GM21367 (cell line): ENCODE results near the gene GPR68.

ENCODE experiments used
- ATAC-seq: cut with Tn5 transposase; IDR thresholded peaks from one replicate; pipeline ENCODE4 v1.9.1; 2021; ENCODE audit not compliant: unreplicated experiment

The GPR68 gene

DNA sequence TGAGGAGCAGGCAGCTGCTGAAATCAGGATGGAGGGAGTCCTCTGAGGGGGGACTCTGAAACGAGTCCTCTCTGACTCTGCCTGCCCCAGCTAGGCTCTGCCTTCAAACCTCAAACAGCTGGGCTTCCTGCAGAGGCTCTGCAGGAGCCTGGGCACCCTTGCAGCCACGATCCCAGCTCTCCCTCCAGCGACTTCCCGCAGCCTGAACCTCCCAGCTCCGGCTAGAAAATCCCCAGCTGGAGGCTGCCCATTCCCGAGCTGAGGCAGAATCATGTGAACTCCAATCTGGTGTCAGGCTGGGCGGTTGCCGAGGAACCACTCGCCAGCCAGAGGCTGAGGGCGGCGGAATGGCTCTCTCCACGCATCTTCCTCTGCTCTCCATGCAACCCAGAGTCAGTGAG is at the start of gene GPR68:
Gene GPR68 (minus strand): TSS at position 204 of the 401 bp plus-strand sequence. CDS start 9,654 bp downstream, outside the sequence.
- ATAC-seq = no peak

GRCh38 chr14:91294153-91294552 is 49.6 kb upstream of the GPR68 start:
- no peak for ATAC-seq

GRCh38 chr14:91293281-91293680 is 48.8 kb upstream of the GPR68 start:
- no peak for ATAC-seq

- ATAC-seq = no peak
Measured at GRCh38 chr14:91292491-91292890, 48.0 kb upstream of the GPR68 start.

GRCh38 chr14:91291786-91292405 is 47.4 kb upstream of the GPR68 start:
- no peak for ATAC-seq

GRCh38 chr14:91290986-91291385 is 46.5 kb upstream of the GPR68 start:
- no peak for ATAC-seq

DNA sequence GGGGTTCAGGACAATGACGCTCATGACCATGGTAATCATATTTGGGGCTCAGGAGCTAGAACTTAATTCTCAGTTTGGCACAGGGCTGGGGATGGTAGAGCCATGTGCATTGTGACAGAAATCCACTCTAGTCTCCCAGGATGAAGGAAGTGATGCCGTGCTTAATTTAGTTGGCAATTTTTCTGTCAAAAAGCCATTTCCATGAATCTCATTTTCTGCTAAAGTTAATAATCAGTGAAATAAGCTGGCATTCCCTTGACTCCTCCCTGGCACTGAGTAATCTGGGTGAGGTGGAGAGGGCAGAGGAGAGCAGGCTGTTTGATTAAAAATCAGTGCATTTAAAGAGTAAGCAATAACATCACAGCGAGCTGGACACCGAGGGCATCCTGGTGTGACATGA is 45.0 kb upstream of the GPR68 start:
- ATAC-seq = no peak

DNA sequence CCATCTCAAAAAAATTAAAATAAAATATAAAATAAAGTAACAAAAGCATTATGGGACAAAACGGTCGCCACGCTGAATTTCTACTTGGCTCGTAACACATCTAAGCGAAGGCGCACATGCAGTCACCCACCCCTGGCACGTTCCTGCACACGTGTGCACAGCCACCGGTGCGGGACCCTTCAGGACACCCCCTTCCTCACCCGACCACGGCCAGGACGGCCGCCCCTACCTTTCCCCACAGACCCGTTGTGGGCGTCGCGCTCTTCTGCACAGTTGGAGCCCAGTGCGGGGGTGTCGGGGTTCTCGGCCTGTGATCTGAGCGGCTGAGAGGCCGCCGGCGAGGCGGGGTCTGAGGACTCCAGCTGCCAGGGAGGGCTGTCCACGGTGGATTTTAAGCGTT is 44.4 kb upstream of the GPR68 start:
- no peak for ATAC-seq

- no peak for ATAC-seq
Measured at GRCh38 chr14:91286530-91286937, 42.0 kb upstream of the GPR68 start.

DNA sequence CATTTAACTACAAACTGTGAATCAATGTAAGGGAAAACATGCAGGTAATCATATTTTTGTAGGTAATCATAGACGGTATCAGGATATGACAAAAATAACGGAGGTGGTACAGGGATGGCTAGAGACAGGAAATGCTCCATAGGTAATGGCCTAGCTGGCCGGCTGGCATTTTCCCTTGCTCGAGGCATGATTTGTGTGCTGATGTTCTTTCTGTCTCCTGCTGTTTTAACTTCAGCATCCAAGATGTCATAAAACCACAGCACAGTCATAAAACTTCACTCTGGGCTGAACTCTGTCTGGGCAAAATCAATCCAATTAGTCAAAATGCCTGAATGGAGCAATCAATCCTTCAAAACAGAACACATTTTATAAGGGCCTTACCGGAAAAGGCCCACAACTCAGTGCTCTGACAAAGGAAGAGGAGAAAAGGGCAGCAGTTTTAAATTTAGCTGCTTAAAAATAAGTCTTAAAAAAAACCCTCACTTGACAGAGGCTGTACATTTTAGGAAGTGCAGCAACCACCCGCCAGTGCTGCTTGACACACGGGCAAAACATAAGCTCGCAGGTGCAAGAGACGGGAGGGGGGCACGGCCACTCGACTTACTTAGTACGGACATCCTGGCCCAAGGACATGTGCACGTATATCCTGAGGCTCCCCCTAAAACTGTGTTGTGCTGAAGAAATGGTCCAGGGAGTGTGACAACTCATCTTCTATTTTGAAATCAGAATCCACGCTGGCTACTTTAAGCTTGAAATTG is 40.5 kb upstream of the GPR68 start:
- no peak for ATAC-seq

DNA sequence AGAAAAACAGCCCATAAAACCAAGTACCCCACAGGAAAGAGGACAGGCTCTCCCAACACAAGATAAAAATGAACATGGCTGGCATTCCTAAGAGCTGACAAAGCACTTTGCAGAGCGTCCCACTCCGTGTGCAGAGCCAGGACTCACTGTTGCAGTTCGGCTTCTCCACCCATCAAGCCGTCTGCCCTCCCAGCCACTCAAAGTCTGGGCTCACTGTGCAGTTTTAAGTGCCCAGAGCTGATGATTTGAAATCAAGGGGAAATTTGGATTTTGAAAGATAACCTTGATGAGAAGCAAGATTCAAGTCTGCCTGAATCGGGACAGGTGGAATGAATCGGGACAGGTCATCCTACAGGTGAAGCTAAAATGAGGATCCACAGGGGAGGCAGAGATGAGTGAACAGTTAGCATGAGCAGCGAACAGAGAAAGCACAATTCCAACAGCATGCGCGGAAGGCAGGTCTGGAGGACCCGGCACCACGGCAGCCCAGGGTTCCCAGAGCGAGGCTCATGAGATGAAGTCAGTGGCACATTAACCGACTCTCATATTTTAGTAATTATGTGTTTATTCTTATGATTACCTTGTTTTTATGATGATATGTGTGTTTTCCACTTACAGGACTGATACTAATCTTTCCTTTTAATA is 39.8 kb upstream of the GPR68 start:
- ATAC-seq = no peak

- no peak for ATAC-seq
Measured at GRCh38 chr14:91283666-91284065, 39.2 kb upstream of the GPR68 start.

GRCh38 chr14:91282954-91283645 is 38.6 kb upstream of the GPR68 start:
- ATAC-seq = no peak

- no peak for ATAC-seq
Measured at GRCh38 chr14:91281346-91281745, 36.8 kb upstream of the GPR68 start.

DNA sequence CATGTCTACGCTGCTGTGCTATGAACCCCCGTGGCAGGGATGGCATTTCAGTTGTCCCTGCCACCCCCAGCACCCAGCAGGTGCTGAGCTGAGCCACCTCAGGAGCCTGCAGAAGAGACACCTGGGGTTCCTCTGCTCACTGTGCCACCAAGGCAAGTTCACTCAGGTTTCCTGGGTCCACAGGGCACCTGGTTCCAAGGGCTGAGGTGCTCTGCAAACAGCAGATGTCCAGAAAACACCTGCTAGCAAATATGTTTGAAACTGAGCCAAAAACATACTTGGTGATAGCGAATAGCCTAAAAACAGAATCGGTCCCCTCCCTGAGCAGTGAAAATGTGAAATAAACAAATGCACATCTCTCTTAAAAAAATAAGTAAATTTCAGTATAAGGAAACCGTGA is 35.6 kb upstream of the GPR68 start:
- ATAC-seq = no peak

GRCh38 chr14:91279354-91279753 is 34.9 kb upstream of the GPR68 start:
- no peak for ATAC-seq

DNA sequence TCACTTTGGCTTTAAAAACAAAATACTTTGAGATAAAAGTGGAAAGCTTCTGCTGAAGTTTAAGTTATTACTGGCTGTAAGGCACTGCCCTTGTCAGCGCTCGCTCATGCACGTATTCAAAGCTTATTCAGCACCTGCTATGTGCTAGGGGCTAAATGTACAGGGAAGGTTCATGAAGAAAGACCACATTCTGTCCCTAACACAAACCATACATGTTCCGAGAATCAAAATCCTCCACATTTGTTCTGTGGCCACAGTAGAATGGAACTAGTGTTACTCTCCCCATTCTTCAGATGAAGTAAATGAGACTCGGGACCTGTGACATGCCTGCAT is 33.8 kb upstream of the GPR68 start:
- ATAC-seq = no peak

- no peak for ATAC-seq
Measured at GRCh38 chr14:91277546-91278382, 33.3 kb upstream of the GPR68 start.

DNA sequence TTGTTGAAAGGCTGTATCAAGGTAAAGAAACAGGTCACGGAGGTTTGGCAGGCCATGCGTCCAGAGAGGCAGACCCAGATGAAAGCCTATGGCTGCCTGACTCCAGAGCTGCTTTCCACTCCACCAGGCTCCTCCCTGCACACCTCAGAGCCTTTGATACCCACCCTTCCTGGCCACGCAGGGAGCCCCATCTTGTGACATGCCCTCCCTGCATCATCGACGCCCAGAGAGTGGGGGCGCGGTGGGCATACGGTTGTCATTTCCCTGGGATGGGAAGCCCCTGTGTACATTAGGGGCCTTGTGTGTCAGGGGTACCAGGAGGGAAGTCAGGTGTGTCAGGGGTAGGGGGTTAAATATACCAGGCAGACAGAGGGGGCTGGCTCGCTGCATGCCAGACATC is 30.3 kb upstream of the GPR68 start:
- no peak for ATAC-seq

- no peak for ATAC-seq
Measured at GRCh38 chr14:91273885-91274273, 29.4 kb upstream of the GPR68 start.
